Mucosa of gallbladder (tissue), 1 donor: ENCODE results near the gene PCDHA7. TPM values are rescaled to one million over a fixed set of nuclear protein-coding genes. Genes with fewer than 3 reads are reported as not detected.
"Not testable (repeated sequence)": the region's sequence is repeated elsewhere in the genome, so short reads cannot be mapped to it uniquely, and the experiment has no call there.

Source experiments
- DNase-seq: peaks from one replicate; pipeline ENCODE4 v3.0.0-alpha.2; 2020; ENCODE audit warnings: low spot score
- total RNA-seq: library from RNA; stranded (reverse); gene quantifications from one replicate; pipeline ENCODE4 v1.2.1, GENCODE V29; 2021
- donor health status: DM: no; HTN: no; CAD: no.

PCDHA7 gene
- total RNA-seq, 1 donor from 2014 or later = 0.89 TPM

- no peak for DNase-seq
These were observed 23.3 kb downstream of the PCDHA7 start for GRCh38 chr5:140857177-140857986.

GRCh38 chr5:140857987-140858240, 23.8 kb downstream of the PCDHA7 start:
- DNase-seq = no peak

- no peak for DNase-seq
These were observed 28.6 kb downstream of the PCDHA7 start for GRCh38 chr5:140862441-140863295.

GRCh38 chr5:140868721-140869554, 34.9 kb downstream of the PCDHA7 start, which contains the start of gene PCDHA11:
Gene PCDHA11, plus strand, starts transcription at chr5:140868957. Its CDS starts 147 bp downstream, at chr5:140869104.
- DNase-seq = no peak

GRCh38 chr5:140869555-140869886, 35.5 kb downstream of the PCDHA7 start:
- no peak for DNase-seq

GRCh38 chr5:140870221-140871201, 36.4 kb downstream of the PCDHA7 start:
- no peak for DNase-seq

- no peak for DNase-seq
These were observed 41.3 kb downstream of the PCDHA7 start, which contains the start of gene PCDHA12 for GRCh38 chr5:140875085-140876065. Gene PCDHA12, plus strand, starts transcription at chr5:140875308. Its CDS starts 165 bp downstream, at chr5:140875473.

- DNase-seq = not testable (repeated sequence)
These were observed 42.6 kb downstream of the PCDHA7 start for GRCh38 chr5:140876541-140877261.

GRCh38 chr5:140877262-140877581, 43.2 kb downstream of the PCDHA7 start:
- DNase-seq = no peak

- DNase-seq = no peak
These were observed 48.0 kb downstream of the PCDHA7 start, which contains the start of gene PCDHA13 for GRCh38 chr5:140881889-140882590. Gene PCDHA13, plus strand, starts transcription at chr5:140882124. Its CDS starts 145 bp downstream, at chr5:140882269.

- peak; percentile 42 for DNase-seq
These were observed 48.5 kb downstream of the PCDHA7 start for GRCh38 chr5:140882591-140882899.

GRCh38 chr5:140883373-140883772, 49.3 kb downstream of the PCDHA7 start:
- no peak for DNase-seq

- DNase-seq = no peak
These were observed 50.0 kb downstream of the PCDHA7 start for GRCh38 chr5:140883927-140884697.
